Activated CD4-positive, alpha-beta T cell treated with anti-CD3 and anti-CD28 coated beads, Interleukin-10, Interleukin-2, amounts not matched to agents 100 ng/mL and 50 ng/mL, durations not matched to agents 16 hours and 8 hours (primary cell): ENCODE results near the gene CEBPG.

Experiments used
- DNase-seq: peaks from one replicate; pipeline ENCODE4 v3.0.0-alpha.2; 2020

The CEBPG gene

GRCh38 chr19:33426621-33427361 lies 53.3 kb downstream of the CEBPG start:
- DNase-seq: no peak

- no peak for DNase-seq
These were observed 54.5 kb downstream of the CEBPG start for GRCh38 chr19:33427801-33428626.

GRCh38 chr19:33428627-33429125 lies 55.2 kb downstream of the CEBPG start:
- DNase-seq: no peak

GRCh38 chr19:33429891-33430673 lies 56.6 kb downstream of the CEBPG start:
- peak; percentile 10 for DNase-seq

- peak; percentile 66 for DNase-seq
These were observed 57.3 kb downstream of the CEBPG start for GRCh38 chr19:33430674-33431277.

- no peak for DNase-seq
These were observed 58.5 kb downstream of the CEBPG start for GRCh38 chr19:33432015-33432414.
